ENCODE data around the gene CERS1. TPM values are rescaled to one million over a fixed set of nuclear protein-coding genes. Genes with fewer than 3 reads are reported as not detected.
"Not testable (repeated sequence)": the region's sequence is repeated elsewhere in the genome, so short reads cannot be mapped to it uniquely, and the experiment has no call there.

Gene CERS1
- total RNA-seq, 2 donors from 2014 or later, result 0.21 TPM; not detected in 1

- DNase-seq (ENCODE audit: low spot score in 2 of 2), result no peak
- no peak overlapping the region for H3K27ac Mint-ChIP-seq
- peaks cover 20% of the 10 kb centered on the region in 2 donors for H3K36me3 Mint-ChIP-seq
These were observed 26.4 kb upstream of the CERS1 start for GRCh38 chr19:18922228-18922985.

GRCh38 chr19:18921593-18921992 lies 25.6 kb upstream of the CERS1 start:
- no peak for ATAC-seq
- H3K36me3 Mint-ChIP-seq, result peaks cover 20 to 28% of the 10 kb centered on the region in 2 donors

More at GRCh38 chr19:18922228-18922985, 26.4 kb upstream of the CERS1 start:
- H3K9me3 Mint-ChIP-seq, result no peaks in the 10 kb centered on the region
- no peak for ATAC-seq

GRCh38 chr19:18920400-18920799 lies 24.4 kb upstream of the CERS1 start:
- DNase-seq (ENCODE audit: low spot score in 2 of 2) (no peak), ATAC-seq (no peak)
- Mint-ChIP-seq H3K36me3 (peaks cover 15 to 32% of the 10 kb centered on the region in 2 donors), H3K9me3 (no peaks in the 10 kb centered on the region), H3K27ac (peak overlapping the region; percentile 93 to 98)

More at GRCh38 chr19:18921593-18921992, 25.6 kb upstream of the CERS1 start:
- Mint-ChIP-seq H3K27ac (peak overlapping the region; percentile 89 to 98), H3K9me3 (no peaks in the 10 kb centered on the region)
- no peak for DNase-seq (ENCODE audit: low spot score in 2 of 2)

- DNase-seq (ENCODE audit: low spot score in 2 of 2) (no peak), ATAC-seq (no peak)
- peaks cover 15 to 32% of the 10 kb centered on the region in 2 donors for H3K36me3 Mint-ChIP-seq
- H3K27ac Mint-ChIP-seq, result peak overlapping the region; percentile 93 to 98
- no peaks in the 10 kb centered on the region for H3K9me3 Mint-ChIP-seq
These were observed 23.9 kb upstream of the CERS1 start for GRCh38 chr19:18919900-18920214.

GRCh38 chr19:18919086-18919899 lies 23.3 kb upstream of the CERS1 start, which contains the start of the genes COPE and DDX49:
Gene COPE (minus strand): TSS chr19:18919387. CDS start chr19:18919348, 39 bp downstream.
Gene DDX49 (plus strand): TSS chr19:18919715. CDS start chr19:18919742, 27 bp downstream.
- H3K9me3 Mint-ChIP-seq, result no peaks in the 10 kb centered on the region
- H3K36me3 Mint-ChIP-seq, result peaks cover 15 to 27% of the 10 kb centered on the region in 2 donors
- ATAC-seq (peak; percentile 96 to 97), DNase-seq (ENCODE audit: low spot score in 2 of 2) (peak; percentile 93 to 98)
- H3K27ac Mint-ChIP-seq, result peak within 1 kb of the TSS; percentile 93 to 98

- H3K36me3 Mint-ChIP-seq, result peaks cover 23 to 35% of the 10 kb centered on the region in 2 donors
- H3K9me3 Mint-ChIP-seq; DNase-seq (ENCODE audit: low spot score in 2 of 2); ATAC-seq: not testable (repeated sequence)
- peak overlapping the region; percentile 31 to 93 for H3K27ac Mint-ChIP-seq
These were observed 21.6 kb upstream of the CERS1 start for GRCh38 chr19:18917593-18917992.

GRCh38 chr19:18915639-18916038 lies 19.7 kb upstream of the CERS1 start:
- ATAC-seq, result no peak
- H3K36me3 Mint-ChIP-seq, result peaks cover 23 to 37% of the 10 kb centered on the region in 2 donors
- no peaks in the 10 kb centered on the region for H3K9me3 Mint-ChIP-seq
- peak overlapping the region; percentile 20 to 32 for H3K27ac Mint-ChIP-seq
- no peak for DNase-seq (ENCODE audit: low spot score in 2 of 2)

- H3K27ac Mint-ChIP-seq, result peak overlapping the region in 1 of 2 donors; percentile 46
- no peaks in the 10 kb centered on the region for H3K9me3 Mint-ChIP-seq
- peak in 1 of 2 donors; percentile 11 for ATAC-seq
- no peak for DNase-seq (ENCODE audit: low spot score in 2 of 2)
- peaks cover 14 to 25% of the 10 kb centered on the region in 2 donors for H3K36me3 Mint-ChIP-seq
These were observed 17.5 kb upstream of the CERS1 start for GRCh38 chr19:18913466-18913865.

- H3K36me3 Mint-ChIP-seq, result peaks cover 12 to 23% of the 10 kb centered on the region in 2 donors
- H3K27ac Mint-ChIP-seq, result no peak overlapping the region
- DNase-seq (ENCODE audit: low spot score in 2 of 2) (no peak), ATAC-seq (peak in 1 of 2 donors; percentile 8)
- H3K9me3 Mint-ChIP-seq, result no peaks in the 10 kb centered on the region
These were observed 17.0 kb upstream of the CERS1 start for GRCh38 chr19:18912933-18913332.

GRCh38 chr19:18910801-18911436 lies 15.0 kb upstream of the CERS1 start:
- H3K27ac Mint-ChIP-seq, result no peak overlapping the region
- H3K36me3 Mint-ChIP-seq, result peaks cover 12 to 14% of the 10 kb centered on the region in 2 donors
- no peaks in the 10 kb centered on the region for H3K9me3 Mint-ChIP-seq
- DNase-seq (ENCODE audit: low spot score in 2 of 2) (no peak), ATAC-seq (no peak)

GRCh38 chr19:18910010-18910409 lies 14.1 kb upstream of the CERS1 start:
- ATAC-seq, result no peak
- H3K27ac Mint-ChIP-seq, result peak overlapping the region in 1 of 2 donors; percentile 88
- peaks cover 12% of the 10 kb centered on the region in 2 donors for H3K36me3 Mint-ChIP-seq
- no peak for DNase-seq (ENCODE audit: low spot score in 2 of 2)
- H3K9me3 Mint-ChIP-seq, result no peaks in the 10 kb centered on the region

GRCh38 chr19:18908917-18909619 lies 13.1 kb upstream of the CERS1 start:
- DNase-seq (ENCODE audit: low spot score in 2 of 2) (no peak), ATAC-seq (no peak)
- Mint-ChIP-seq H3K36me3 (peaks cover 12% of the 10 kb centered on the region in 2 donors), H3K27ac (no peak overlapping the region), H3K9me3 (no peaks in the 10 kb centered on the region)

- peaks cover 0 to 5% of the 10 kb centered on the region in 2 donors for H3K36me3 Mint-ChIP-seq
- no peaks in the 10 kb centered on the region for H3K9me3 Mint-ChIP-seq
- ATAC-seq (no peak), DNase-seq (ENCODE audit: low spot score in 2 of 2) (no peak)
- no peak overlapping the region for H3K27ac Mint-ChIP-seq
These were observed 10.9 kb upstream of the CERS1 start for GRCh38 chr19:18906605-18907519.

- no peak for ATAC-seq
- peaks cover 0 to 5% of the 10 kb centered on the region in 2 donors for H3K36me3 Mint-ChIP-seq
- peak overlapping the region; percentile 69 to 72 for H3K27ac Mint-ChIP-seq
- no peaks in the 10 kb centered on the region for H3K9me3 Mint-ChIP-seq
- no peak for DNase-seq (ENCODE audit: low spot score in 2 of 2)
These were observed 9.7 kb upstream of the CERS1 start for GRCh38 chr19:18905513-18906236.

GRCh38 chr19:18905058-18905456 lies 9.1 kb upstream of the CERS1 start:
- DNase-seq (ENCODE audit: low spot score in 2 of 2), result no peak

More at GRCh38 chr19:18905058-18905456, 9.1 kb upstream of the CERS1 start:
- H3K27ac Mint-ChIP-seq, result no peak overlapping the region
- H3K9me3 Mint-ChIP-seq, result no peaks in the 10 kb centered on the region
- H3K36me3 Mint-ChIP-seq, result peaks cover 0 to 5% of the 10 kb centered on the region in 2 donors
- ATAC-seq, result no peak

All from activated naive CD4-positive, alpha-beta T cell treated with anti-CD3 and anti-CD28 coated beads, Interleukin-2, amount 50 U/mL, for 72 hours (primary cell).